Mucosa of descending colon (tissue), 3 donors: ENCODE measurements around the gene KLF13. TPM values are rescaled to one million over a fixed set of nuclear protein-coding genes. Genes with fewer than 3 reads are reported as not detected.

Experiments used
- ATAC-seq: fragments of 200-7000 bp; cut with Tn5 transposase; one replicate; pipeline ENCODE4 v1.9.1; 2020; ENCODE audit warnings: mild to moderate bottlenecking, moderate library complexity
- DNase-seq, 3 donors: peaks; one replicate each; pipeline ENCODE4 v3.0.0-alpha.2; 2020
- H3K36me3 ChIP-seq: fragments of 200-600 bp; one replicate; pipeline ENCODE4 v1.8.0; 2021; ENCODE audit warnings: low read depth, mild to moderate bottlenecking
- H3K4me1 ChIP-seq: fragments of 200-600 bp; one replicate; pipeline ENCODE4 v1.8.0; 2021; ENCODE audit warnings: low read depth, mild to moderate bottlenecking
- H3K4me3 ChIP-seq: fragments of 200-600 bp; one replicate; pipeline ENCODE4 v1.8.0; 2021; ENCODE audit warnings: mild to moderate bottlenecking
- H3K9me3 ChIP-seq: fragments of 200-600 bp; one replicate; pipeline ENCODE4 v1.8.0; 2021; ENCODE audit warnings: mild to moderate bottlenecking
- CTCF ChIP-seq: fragments of 200-600 bp; IDR thresholded peaks from one replicate; pipeline ENCODE4 v1.8.0; 2022; ENCODE audit warnings: antibody characterized with exemption, mild to moderate bottlenecking
- intact Hi-C, 2 donors: fragments of 100-400 bp; cut with DNase I in 1 of 2; cut with micrococcal nuclease in 1 of 2; formaldehyde crosslinking; loops; one replicate each; pipeline versions ENCODE4 v1.11.0 to v1.11.1; 2022; cut with DNase I, micrococcal nuclease
- total RNA-seq, 3 donors: library from RNA; stranded (reverse); fragmentation: NEBNext Ultra II Directional in 2 of 3; extraction: Animal tissue kit (Norgen Biotek cat#: 25700) in 2 of 3; gene quantifications; one replicate each; pipeline versions ENCODE4 v1.2.1 to v1.2.4, GENCODE V29; 2021 to 2023
- donor health status: DM: no; HTN: no; CAD: no; lungs with moderate emphysema.
- donor health status: DM: no; HTN: no; CAD: no.
- donor health status: DM: no; HTN: yes; CAD: no.

KLF13 gene
- total RNA-seq, 3 donors from 2014 or later, result 72.4 to 107 (median 91.2) TPM

GRCh38 chr15:31304751-31305365 is 21.8 kb upstream of the KLF13 start:
- Histone ChIP-seq H3K4me1 (peaks cover 5% of the 10 kb centered on the region), H3K36me3 (no peaks in the 10 kb centered on the region), H3K4me3 (no peak overlapping the region), H3K9me3 (no peaks in the 10 kb centered on the region)
- no peak for DNase-seq
- intact Hi-C loops, result no loop called here
- TF ChIP-seq CTCF, result no peak
- ATAC-seq, result peak; percentile 16

GRCh38 chr15:31305375-31305774 is 21.3 kb upstream of the KLF13 start:
- Histone ChIP-seq H3K36me3 (no peaks in the 10 kb centered on the region), H3K9me3 (no peaks in the 10 kb centered on the region), H3K4me3 (no peak overlapping the region), H3K4me1 (peaks cover 5% of the 10 kb centered on the region)
- DNase-seq (no peak), ATAC-seq (no peak)
- no peak for TF ChIP-seq CTCF
- intact Hi-C loops, result no loop called here

DNA sequence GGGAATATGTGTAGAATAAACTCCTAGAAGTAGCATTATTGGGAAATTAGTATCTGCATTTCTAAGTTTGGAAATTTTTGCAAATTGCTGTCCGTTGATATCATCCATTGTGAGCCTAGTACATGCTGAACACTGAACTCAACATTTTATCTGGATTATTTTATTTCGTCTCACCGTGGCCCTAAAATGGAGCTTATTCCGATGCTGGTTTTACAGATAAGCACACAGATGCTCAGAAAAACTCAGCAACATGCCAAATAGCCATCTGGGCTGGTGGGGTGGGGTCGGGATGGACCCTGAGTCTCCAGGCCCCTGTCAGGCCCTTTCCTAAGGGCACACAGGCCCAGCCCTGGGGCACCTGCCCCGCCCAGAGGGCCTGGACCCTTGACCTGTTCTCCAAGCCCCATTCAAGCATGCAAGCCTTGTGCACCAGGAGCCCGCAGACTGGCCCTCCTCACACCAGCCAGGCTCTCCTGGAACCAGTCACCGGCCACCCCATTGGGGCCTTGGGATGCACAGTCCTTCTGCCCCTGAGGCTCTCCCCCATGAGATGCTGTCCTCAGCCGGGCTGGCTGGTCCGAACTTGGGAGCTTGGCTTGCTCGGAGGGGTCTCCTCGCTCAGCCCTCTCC is 20.7 kb upstream of the KLF13 start:
- no peaks in the 10 kb centered on the region for H3K9me3 ChIP-seq
- DNase-seq, result no peak
- intact Hi-C loops, result no loop called here
- TF ChIP-seq CTCF, result no peak
- no peak overlapping the region for H3K4me3 ChIP-seq
- peaks cover 5% of the 10 kb centered on the region for H3K4me1 ChIP-seq
- H3K36me3 ChIP-seq, result no peaks in the 10 kb centered on the region
- no peak for ATAC-seq

DNA sequence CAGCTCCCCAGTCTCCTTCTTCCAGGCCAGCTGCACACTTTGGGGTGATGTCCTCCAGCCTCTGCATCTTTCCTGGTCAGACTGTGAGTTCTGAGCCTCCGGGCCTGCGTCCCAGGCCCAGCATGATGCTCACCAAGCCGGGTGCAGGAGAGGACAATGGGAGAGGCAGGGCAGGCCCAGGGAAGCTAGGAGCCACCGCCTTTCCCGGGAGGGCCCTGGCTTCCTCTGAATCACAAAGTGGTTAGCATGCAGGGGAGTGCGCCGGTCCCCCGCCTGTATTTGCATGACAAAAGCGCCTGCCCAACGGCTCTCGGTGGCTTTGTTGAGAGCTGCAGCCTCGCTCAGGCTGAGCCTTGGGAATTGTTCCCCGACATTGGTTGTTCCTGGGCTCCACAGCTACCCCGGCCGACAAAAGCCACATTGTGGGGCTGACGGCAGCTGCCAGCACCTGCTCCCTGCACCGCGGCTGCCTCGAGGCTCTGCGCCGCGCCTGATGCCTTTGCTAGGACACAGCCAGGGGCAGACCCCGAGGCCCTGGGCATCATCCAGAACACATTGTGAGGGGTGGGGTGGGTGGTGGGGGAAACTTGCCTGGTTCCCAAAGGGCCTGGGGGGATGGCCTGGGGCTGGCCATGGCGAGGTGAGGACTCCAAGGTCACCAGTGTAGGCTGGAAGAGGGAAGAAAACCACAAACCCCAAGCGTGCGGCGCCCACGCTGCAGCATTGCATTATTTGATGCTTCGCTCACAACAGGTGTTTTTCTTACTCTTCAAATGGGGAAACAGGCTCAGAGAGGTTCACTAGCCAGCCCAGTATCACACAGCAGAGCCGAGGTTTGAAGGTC is 20.0 kb upstream of the KLF13 start:
- Histone ChIP-seq H3K4me1 (peaks cover 5% of the 10 kb centered on the region), H3K4me3 (no peak overlapping the region), H3K36me3 (no peaks in the 10 kb centered on the region), H3K9me3 (no peaks in the 10 kb centered on the region)
- DNase-seq, result peak in 1 of 3 donors; percentile 48
- no peak for TF ChIP-seq CTCF
- ATAC-seq, result no peak
- intact Hi-C loops, result no loop called here

GRCh38 chr15:31307270-31308184 is 19.1 kb upstream of the KLF13 start:
- no peak for DNase-seq
- no peak for TF ChIP-seq CTCF
- Histone ChIP-seq H3K4me3 (no peak overlapping the region), H3K4me1 (peaks cover 5% of the 10 kb centered on the region), H3K9me3 (no peaks in the 10 kb centered on the region), H3K36me3 (no peaks in the 10 kb centered on the region)
- ATAC-seq, result no peak
- intact Hi-C loops, result no loop called here
